Measurements from ENCODE around the gene SMARCAL1.
"Not testable (repeated sequence)": the region's sequence is repeated elsewhere in the genome, so short reads cannot be mapped to it uniquely, and the experiment has no call there.

The SMARCAL1 gene

DNA sequence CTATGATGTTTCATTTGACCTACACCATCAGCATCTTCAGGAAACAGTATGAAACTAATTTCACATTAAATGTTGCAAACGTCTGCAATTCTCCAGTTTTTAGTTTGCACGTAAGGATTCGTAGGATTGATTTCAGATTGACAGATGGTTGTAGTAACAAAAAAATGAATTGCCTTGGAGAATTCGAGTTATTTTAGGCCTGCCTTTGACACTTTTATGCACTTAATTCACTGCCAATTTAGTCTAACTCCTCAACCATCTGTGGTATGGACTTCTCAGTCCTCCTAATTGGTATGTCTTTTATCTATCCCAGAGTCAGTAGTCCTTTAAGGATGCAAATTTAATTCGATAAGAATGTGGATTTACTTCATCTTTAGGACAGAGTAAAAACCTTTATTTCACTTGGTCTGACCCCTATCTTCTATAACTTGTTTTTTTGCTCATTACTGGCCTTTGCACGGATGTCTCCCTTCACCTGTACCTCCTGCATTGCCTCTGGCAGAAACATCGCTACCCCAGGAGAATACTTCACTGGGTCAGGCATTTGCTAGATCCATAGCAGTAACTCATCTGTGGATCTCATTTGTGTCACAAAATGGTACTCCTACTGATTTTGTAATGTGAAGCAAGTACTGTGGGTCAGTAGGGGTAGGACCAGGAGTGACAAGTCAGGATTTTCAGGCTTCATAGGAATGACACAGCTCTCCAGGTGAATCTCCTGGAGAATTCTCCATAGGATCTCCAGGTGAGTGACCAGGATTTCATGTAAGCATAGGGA lies 90.3 kb downstream of the SMARCAL1 start:
- no peak for DNase-seq

DNA sequence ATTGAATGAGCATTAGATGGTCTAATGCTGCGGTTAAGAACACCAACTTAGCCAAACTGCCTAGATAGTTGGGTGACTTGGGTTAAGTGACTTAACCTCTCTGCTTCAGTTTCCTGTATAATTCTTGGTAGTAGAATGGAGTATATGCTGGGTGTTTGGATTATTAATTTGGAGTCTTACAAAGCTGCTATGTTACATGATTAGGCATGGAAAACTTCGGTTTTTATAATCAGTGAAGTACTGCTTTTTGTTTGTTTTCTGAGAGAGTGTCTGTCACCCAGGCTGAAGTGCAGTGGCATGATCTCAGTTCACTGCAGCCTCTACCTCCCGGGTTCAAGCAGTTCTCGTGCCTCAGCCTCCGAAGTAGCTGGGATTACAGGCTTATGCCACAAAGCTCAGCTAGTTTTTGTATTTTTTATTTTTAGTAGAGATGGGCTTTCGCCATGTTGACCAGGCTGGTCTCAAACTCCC lies 90.9 kb downstream of the SMARCAL1 start:
- DNase-seq = no peak

DNA sequence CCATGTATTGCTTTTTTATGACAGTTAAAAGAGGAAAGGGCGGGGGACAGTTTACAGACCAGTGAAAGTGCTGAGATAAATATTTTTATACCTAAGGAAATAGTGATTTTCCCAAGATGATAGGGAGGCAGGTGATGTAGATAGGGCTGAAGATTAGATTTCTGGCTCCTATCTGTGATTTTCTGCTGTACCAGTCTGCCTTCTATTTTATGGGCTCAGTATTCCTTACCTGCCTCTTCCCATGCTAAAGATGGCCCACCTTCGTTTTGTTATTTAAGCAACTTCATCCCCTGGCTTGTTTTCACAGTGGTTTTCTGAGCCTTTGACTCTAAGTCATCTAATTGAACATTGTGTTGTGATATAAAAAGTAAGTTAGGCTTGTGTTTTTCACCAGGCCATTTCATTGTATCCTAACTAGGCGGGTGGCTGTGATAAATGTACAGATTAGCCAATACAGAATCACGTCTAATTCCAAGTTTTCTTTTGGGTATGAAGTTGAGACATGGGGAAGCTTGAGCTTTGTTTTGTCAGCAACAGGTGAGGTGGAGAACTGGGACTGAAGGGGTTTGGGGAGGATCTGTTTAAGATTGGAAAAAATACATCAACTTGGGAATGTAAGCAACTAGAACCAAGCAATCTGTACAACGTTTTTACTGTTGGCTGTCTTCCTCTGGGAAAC lies 91.6 kb downstream of the SMARCAL1 start:
- no peak for DNase-seq

DNA sequence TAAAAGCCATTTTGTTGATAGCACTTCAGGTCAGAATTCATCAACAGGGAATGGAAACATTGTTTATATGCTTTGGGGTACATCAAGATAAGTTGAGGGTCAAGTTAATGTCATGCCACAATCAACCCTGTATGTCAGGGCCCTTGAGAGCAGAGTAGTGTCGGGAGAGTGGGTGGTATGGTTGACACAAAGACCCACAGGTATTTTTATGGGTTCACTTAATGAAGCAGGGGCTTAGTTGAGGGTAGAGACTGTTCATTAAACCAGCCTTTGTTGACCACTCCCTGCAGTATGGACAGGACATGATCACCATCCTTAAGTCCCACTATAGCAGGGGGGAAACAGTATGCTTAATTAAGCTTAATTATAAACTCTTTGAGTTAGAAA lies 92.1 kb downstream of the SMARCAL1 start:
- no peak for DNase-seq

DNA sequence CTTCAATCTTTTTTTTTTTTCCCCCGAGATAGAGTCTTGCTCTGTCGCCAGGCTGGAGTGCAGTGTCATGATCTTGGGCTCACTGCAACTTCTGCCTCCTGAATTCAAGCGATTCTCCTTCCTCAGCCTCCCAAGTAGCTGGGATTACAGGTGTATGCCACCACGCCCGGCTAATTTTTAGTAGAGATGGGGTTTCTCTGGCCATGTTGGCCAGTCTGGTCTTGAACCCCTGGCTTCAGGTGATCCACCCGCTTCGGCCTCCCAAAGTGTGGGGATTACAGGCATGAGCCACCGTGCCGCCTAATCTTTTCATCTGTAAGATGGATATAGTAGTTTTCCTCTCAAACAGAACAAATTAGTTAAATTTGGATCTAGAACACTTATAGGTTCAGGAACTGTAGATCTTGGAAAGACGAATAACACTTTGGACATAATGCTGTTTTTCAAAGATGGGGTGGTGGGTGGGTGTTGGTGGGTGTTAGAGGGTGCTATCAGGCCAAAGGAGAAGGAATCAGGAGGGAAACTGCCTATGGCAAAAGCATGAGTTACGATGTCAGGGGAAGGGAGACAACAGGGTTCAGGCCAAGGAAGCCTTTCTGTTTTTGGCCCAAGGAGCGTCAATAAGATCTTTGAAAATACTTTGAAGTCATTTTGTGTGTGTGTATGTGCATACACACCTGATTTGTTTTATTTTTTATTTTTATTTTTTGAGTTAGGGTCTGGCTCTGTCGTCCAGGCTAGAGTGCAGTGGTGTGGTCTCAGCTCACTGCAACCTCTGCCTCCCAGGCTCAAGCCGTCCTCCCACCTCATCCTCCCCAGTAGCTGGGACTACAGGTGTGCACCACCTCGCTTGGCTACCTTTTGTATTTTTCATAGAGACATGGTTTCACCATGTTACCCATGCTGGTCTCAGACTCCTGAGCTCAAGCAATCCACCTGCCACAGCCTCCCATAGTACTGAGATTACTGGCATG lies 93.1 kb downstream of the SMARCAL1 start:
- DNase-seq = no peak

DNA sequence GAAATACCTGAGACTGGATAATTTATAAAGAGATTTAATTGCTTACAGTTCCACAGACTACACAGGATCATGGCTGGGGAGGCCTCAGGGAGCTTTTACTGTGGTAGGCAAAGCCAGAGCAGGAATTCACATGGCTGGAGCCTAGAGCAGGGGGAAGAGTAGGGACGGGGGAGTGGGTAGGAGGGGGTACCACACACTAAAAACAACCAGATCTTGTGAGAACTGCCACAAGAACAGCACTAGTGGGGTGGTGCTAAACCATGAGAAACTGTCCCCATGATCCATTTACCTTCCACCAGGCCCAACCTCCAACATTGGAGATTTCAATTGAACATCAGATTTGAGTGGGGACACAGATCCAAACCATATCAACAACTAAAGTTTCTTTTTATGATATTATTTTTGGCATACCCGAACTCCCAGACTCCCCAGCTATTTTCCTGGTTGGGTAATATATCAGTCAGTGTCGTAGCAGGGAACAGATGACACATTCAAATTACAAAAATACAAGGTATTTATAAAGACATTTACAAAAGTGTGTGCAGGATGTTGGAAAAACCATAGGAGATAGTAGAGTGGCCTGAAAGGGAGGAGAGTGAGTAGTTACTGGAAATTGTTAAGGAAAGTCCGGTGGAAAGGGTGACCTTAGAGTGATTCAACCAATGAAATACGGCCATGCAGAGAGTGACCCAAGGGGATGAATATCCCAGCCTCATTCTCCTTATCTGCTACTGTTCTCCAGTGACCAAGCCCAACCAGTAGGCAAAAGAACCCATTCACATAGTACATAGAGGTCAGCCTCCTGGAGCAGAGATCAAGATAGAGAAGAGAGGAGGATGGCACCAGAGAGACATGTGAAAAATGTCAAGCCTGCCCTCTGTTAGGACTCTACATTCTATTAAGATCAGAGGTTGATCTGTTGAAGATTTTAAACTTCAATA lies 95.2 kb downstream of the SMARCAL1 start:
- DNase-seq = no peak

DNA sequence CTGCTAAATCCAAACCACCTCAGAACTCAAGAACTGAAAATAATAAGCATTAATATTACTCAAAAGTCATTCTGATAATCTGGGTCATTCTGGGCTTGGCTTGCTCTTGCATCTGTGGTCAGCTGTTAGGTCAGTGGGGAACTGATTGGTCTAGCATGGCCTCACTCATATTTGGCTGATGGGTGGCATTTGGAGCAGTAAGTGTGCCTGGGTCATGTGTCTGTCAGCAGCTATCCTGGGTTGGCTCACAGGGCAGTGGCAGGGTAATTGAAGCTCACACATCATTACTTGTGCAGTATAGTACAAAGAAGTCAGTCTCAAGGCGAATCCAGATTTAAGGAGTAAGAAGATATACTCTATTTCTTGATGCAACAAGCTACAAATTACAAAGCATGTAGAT lies 95.9 kb downstream of the SMARCAL1 start:
- DNase-seq = no peak

DNA sequence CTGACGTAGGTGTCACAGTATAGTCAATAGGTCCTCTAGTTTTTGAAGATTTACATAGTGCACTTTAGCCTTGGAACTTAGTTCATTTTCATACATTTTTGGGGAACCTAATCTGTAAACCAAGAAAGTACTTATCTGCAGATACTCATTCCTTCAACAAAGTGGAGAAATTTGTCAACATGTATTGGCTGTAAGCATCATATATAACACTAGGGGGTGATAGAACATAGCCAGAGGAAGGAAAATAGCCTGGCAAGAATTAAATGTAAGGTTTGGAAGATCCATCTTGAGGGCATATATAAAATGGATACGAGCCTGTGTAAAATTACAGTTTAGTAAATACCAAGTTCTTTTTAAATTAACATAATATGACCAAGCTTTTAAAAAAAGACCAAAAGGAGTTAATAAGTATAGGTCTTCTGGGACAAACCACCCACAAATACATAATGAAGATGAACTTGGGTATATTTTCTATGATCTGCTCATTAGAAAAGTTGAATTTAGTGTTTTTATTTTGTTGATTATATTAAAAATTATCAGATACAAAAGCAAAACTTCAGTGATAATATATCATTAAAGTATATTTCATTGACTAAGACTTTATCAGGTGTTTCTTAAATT lies 104.6 kb downstream of the SMARCAL1 start:
- DNase-seq = peak; percentile 34

DNA sequence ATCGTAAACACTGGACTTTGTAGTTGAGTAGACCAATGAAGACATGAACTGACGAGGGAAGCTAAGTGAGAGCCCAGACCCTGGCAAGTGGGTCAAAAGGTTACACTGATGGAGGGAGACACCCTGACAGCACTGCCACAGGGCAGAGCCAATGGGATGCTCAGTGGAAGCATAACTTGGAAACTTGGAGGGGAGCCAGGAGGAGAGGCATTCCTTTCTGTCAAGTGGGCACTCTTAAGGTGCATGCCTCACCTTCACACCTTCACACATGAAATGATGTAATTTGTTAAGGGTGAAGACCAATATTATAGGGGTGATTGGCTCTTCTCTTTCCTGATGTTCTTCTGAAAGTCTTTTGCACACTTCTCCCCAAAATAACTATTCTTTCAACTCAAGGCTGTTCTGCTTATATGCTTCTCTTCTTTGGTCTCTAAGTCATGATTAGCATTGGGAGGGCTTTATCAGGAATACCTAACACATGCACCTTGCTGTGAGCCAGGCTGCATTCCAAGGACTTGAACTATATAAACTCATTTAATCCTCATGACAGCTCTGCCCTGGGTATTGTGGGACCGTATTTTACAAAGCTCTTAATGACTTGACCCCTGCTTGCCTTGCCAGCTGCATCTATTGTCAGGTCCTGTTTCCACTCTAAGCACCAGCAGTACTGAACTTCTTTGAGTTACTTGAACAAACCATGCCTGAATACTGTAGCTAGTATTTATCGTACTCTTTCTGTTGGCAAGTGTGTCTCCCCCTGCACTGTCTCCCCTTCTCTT lies 105.4 kb downstream of the SMARCAL1 start:
- DNase-seq = no peak

DNA sequence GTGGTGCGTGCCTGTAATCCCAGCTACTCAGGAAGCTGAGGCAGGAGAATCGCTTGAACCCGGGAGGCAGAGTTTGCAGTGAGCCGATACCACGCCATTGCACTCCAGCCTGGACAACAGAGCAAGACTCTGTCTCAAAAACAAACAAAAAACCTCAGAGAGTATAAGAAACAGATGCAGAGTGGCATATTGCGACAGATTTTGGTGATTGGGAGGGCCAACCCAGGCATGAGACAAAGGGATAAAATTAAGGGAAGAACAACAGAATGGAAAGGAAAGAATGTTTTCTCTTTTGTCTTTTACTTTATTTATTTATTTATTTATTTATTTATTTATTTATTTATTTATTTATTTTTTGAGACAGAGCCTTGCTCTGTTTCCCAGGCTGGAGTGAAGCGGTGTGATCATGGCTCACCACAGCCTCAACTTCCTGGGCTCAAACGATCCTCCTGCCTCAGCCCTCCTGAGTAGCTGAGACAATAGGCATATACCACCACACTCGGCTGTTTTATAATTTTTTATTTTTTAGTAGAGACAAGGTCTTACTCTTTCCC lies 106.4 kb downstream of the SMARCAL1 start:
- not testable (repeated sequence) for DNase-seq

DNA sequence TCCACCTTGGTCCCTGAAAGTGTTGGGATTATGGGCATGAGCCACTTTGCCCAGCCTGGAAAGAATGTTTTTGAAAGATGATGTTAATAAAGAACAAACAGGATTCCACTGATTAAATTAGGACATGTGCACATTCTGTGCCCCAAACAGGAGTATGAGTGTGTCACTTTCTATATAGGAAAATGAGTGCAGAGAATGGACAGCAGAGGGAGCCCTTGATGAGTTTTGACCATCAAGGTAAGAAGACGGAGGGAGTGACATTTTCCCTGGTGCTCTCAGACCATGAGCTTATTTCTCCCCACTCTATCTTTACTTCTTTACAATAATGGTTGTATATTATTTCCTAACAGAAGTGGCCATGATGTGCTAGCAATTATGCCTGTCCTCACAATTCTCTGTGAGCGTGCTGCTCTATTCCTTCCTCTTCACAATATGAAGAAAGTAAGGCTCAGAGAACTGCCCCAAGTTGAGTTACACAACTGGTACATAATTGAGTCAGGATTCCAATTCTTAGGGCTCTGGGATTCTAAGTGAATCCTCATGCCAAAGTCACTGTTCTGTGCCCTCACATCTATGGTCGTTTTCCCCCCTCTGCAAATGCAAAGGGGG lies 107.0 kb downstream of the SMARCAL1 start:
- peak; percentile 73 for DNase-seq

DNA sequence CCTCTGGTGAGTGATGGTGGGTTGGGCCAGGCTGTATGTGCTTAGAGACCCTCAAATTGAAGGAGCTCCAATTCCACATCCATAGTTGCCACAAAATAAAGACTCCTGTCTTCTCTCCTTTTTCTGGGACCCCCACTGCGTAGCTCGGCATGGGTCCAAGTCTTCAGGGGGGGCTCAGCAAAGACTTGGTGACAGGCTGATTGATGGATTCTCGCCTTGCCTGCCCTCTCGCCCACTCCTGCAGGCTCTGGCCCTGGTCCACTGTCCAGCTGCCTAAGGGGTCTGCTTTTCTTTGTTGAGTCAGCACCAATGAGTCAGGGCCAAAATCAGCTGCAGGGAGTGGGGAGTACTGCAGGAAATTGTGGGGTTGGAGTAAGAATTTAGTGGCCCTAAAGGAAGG lies 107.8 kb downstream of the SMARCAL1 start:
- no peak for DNase-seq

DNA sequence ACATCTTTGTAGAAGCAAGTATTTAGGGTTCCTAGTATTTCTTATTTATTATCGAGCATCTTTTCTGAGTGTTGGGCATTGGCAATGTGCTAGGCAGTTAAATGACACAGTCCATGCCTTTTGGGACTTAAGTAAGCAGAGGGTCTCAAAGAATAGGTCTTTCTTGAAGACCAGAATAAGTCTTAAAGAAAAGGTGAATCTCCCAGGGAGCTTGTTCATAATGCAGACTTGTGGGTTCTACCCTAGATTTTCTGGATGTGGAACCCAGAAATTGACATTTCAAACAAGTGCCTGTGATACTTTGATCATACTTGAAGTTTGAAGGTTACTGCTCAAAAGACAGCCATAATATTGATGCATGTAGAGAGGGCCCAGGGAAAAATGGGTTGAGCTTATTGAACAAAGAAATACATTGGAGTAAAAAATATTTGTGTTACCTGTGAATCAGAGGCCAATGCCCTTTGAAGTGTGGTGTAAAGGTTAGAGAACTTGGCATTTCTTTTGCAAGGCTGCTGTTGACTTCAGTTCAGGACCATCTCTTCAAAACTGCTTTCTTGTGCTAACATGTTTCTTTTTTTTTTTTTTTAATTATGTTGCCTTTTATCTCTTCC lies 110.7 kb downstream of the SMARCAL1 start:
- no peak for DNase-seq

DNA sequence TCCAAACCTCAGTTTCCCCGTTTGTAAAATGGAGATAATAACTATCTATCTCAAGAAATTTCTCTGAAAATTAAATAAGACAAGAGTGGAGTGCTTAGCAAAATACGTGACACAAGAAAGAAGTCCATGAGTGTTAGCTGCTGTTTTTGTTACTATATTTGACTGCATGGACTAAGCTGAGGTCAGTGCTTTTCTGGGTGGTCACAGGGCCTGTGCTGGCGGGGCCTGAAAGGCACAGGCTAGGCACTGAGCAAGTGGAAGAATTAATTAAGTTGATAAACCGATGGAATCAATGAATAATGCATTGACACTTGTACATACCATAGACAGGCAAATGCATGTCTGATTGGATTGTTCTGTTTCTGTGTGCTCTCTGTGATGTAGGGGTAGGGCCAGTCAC lies 113.7 kb downstream of the SMARCAL1 start:
- DNase-seq = no peak

DNA sequence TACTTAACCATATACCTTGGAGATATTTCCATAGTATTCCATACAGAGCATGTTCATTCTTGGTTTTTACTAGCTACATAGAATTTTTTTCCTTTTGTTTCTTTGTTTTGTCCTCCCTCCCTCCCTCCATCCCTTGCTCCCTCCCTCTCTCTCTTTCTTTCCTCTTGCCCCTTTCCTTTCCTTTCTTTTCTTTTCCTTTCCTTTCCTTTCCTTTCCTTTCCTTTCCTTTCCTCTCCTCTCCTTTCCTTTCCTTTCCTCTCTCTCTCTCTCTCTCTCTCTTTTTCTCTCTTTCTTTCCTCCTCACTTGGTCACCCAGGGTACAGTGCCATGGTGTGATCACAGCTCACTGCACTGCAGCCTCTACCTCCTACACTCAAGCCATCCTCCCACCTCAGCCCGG lies 114.7 kb downstream of the SMARCAL1 start:
- no peak for DNase-seq

DNA sequence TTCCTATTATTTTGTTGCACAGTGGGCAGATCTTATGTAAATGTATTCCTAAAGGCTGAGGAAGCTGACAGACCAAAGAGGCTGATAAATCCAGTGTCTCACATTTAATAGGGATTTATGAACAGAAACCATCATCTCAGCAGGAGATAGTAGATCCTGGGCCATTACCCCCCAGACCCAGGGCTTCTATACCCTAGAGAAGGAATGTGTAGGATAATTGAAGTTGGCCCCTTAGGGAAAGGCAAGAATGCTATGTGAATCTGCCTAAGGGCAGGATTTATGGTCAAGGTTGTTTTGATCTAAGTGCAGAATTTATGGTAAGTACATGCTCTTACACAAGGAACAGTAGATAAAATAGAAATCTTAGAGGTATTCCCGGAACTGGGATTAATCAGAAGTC lies 115.3 kb downstream of the SMARCAL1 start:
- DNase-seq = no peak

DNA sequence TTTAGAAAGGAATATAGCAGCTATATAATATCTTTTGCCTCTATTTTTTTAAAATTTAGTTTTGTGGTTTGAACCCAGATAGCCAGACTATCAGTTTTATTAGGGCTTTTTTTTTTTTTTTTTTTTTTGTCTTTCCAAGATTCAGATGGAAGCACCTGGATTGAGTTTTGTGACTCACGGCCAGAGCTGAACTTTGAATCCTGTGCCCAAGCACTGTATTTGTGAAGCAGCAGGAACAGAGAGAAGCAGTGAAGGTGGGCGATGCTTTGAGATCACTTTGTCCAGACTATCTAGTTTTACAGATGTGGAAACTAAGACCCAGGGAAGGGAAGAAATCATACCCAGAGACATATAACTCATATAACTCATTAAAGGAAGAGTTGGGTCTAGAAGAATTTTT lies 120.3 kb downstream of the SMARCAL1 start:
- no peak for DNase-seq
